ENCODE measurements around the gene CDYL2. TPM values are rescaled to one million over a fixed set of nuclear protein-coding genes. Genes with fewer than 3 reads are reported as not detected.

CDYL2 gene
- polyA plus RNA-seq, 1 of the 3 experiments (the other 2 are of a cell fraction): 0.03 TPM

DNA sequence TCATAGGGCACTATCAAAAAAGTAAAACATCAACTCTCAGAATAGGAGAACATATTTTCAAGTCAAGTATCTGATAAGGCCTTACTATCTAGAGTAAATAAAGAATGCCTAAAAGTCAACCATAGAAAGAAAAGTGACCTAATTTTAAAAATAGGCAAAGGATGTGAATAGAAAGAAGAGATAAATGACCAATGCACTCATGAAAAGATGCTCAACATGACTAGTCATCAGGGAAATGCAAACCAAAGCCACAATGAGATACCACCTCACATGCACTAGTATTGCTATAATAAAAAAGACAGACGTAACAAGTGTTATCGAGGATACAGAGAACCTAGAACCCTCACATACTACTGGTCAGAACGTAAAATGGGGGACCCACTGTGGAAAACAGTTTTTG, 172.8 kb downstream of the CDYL2 start:
- H3K9me2 ChIP-seq: no peaks in the 10 kb centered on the region
- H3K36me3 ChIP-seq (replicated peaks in 1 of 2; ENCODE audit: control insufficient read depth in 1 of 2, insufficient read depth in 2 of 2, low read length in 1 of 2): no peaks in the 10 kb centered on the region
- H3K4me3 ChIP-seq (ENCODE audit: low read depth in 2 of 2, low read length in 1 of 2): no peak overlapping the region
- TF ChIP-seq TCF12 (IDR thresholded peaks at IDR 0.05) (no peak), RFX5 (IDR thresholded peaks at IDR 0.05; ENCODE audit: low read length) (no peak), TAF1 (IDR thresholded peaks at IDR 0.05; ENCODE audit: borderline replicate concordance, low read depth, low read length) (no peak), ELF1 (IDR thresholded peaks at IDR 0.05) (no peak), SIN3A (IDR thresholded peaks at IDR 0.05; ENCODE audit: borderline replicate concordance, low read depth, low read length) (no peak), NFIC (IDR thresholded peaks at IDR 0.05; ENCODE audit: borderline replicate concordance) (no peak), JUND (IDR thresholded peaks at IDR 0.05) (no peak), TEAD4 (IDR thresholded peaks at IDR 0.05; ENCODE audit: borderline replicate concordance, insufficient read depth) (no peak), EZH2phosphoT487 (IDR thresholded peaks at IDR 0.05; ENCODE audit: borderline replicate concordance, low read depth) (no peak), EP300 (IDR thresholded peaks at IDR 0.05; ENCODE audit: borderline replicate concordance in 1 of 2, low read depth in 1 of 2, low read length in 1 of 2) (no peak), RAD21 (IDR thresholded peaks at IDR 0.05; ENCODE audit: low read length) (no peak)
- TF ChIP-seq, protein P1, sequence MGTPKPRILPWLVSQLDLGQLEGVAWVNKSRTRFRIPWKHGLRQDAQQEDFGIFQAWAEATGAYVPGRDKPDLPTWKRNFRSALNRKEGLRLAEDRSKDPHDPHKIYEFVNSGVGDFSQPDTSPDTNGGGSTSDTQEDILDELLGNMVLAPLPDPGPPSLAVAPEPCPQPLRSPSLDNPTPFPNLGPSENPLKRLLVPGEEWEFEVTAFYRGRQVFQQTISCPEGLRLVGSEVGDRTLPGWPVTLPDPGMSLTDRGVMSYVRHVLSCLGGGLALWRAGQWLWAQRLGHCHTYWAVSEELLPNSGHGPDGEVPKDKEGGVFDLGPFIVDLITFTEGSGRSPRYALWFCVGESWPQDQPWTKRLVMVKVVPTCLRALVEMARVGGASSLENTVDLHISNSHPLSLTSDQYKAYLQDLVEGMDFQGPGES (IDR thresholded peaks at IDR 0.05; ENCODE audit: low read depth, low read length): no peak
- TF ChIP-seq, protein P2, sequence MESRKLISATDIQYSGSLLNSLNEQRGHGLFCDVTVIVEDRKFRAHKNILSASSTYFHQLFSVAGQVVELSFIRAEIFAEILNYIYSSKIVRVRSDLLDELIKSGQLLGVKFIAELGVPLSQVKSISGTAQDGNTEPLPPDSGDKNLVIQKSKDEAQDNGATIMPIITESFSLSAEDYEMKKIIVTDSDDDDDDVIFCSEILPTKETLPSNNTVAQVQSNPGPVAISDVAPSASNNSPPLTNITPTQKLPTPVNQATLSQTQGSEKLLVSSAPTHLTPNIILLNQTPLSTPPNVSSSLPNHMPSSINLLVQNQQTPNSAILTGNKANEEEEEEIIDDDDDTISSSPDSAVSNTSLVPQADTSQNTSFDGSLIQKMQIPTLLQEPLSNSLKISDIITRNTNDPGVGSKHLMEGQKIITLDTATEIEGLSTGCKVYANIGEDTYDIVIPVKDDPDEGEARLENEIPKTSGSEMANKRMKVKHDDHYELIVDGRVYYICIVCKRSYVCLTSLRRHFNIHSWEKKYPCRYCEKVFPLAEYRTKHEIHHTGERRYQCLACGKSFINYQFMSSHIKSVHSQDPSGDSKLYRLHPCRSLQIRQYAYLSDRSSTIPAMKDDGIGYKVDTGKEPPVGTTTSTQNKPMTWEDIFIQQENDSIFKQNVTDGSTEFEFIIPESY (IDR thresholded peaks at IDR 0.05; ENCODE audit: borderline replicate concordance, low read depth): no peak
- H3F3A ChIP-seq (replicated peaks; ENCODE audit: insufficient read depth): no peaks in the 10 kb centered on the region
- no peaks in the 10 kb centered on the region for H3K27me3 ChIP-seq (ENCODE audit: insufficient read depth)
- H3K9ac ChIP-seq: no peak overlapping the region
- no peak for DNase-seq
- no peak overlapping the region for H2AFZ ChIP-seq (ENCODE audit: low read depth)
- 0 out of 2 replicates have a peak, but pooled peaks cover 7% of the 10 kb centered on the region for H3K9me3 ChIP-seq
- ChIA-PET CTCF (no interaction called here), POLR2A (no interaction called here)
- H3K4me2 ChIP-seq: no peak overlapping the region
- no peaks in the 10 kb centered on the region for H3K4me1 ChIP-seq (ENCODE audit: control insufficient read depth in 1 of 2, insufficient read depth in 2 of 2, low read depth in 1 of 2, low read length in 1 of 2)
- no peaks in the 10 kb centered on the region for H4K20me1 ChIP-seq (ENCODE audit: insufficient read depth)
- 44% methylated on average over 3 of the region's 3 CpGs for WGBS (ENCODE audit: low lambda C conversion rate)
- H3K79me2 ChIP-seq (ENCODE audit: insufficient read depth): no peaks in the 10 kb centered on the region
- no peak overlapping the region for H3K27ac ChIP-seq (ENCODE audit: low read depth in 2 of 2, low read length in 1 of 2)

DNA sequence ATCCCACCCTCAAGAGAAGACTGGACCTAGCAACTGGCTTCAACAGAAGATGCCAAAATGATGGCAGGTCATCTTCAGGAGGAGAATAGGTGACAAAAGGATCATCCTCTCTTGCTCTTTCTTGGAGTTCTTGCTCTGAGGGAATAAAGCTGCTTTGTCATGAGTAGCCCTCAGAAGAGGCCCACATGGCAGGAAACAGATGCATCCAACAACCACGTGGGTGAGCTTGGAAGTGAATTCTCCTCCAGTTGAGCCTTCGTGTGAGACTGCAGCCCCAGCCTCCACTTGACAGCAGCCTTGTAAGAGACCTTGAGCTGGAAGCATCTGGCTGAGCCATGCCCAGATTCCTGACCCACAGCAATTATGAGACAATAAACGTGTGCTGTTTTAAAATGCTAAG, 176.1 kb downstream of the CDYL2 start:
- H3K36me3 ChIP-seq (replicated peaks in 1 of 2; ENCODE audit: control insufficient read depth in 1 of 2, insufficient read depth in 2 of 2, low read length in 1 of 2): no peaks in the 10 kb centered on the region
- 0% methylated on average over 3 of the region's 3 CpGs for WGBS (ENCODE audit: low lambda C conversion rate)
- no peaks in the 10 kb centered on the region for H3K9me2 ChIP-seq
- H3K4me2 ChIP-seq: no peak overlapping the region
- H3F3A ChIP-seq (replicated peaks; ENCODE audit: insufficient read depth): no peaks in the 10 kb centered on the region
- no peak overlapping the region for H3K9ac ChIP-seq
- no peaks in the 10 kb centered on the region for H3K4me1 ChIP-seq (ENCODE audit: control insufficient read depth in 1 of 2, insufficient read depth in 2 of 2, low read depth in 1 of 2, low read length in 1 of 2)
- POLR2A ChIA-PET: no interaction called here
- no peak overlapping the region for H2AFZ ChIP-seq (ENCODE audit: low read depth)
- DNase-seq: no peak
- CTCF ChIA-PET: no interaction called here
- H3K27me3 ChIP-seq (ENCODE audit: insufficient read depth): no peaks in the 10 kb centered on the region
- no peak overlapping the region for H3K27ac ChIP-seq (ENCODE audit: low read depth in 2 of 2, low read length in 1 of 2)
- no peaks in the 10 kb centered on the region for H4K20me1 ChIP-seq (ENCODE audit: insufficient read depth)
- H3K79me2 ChIP-seq (ENCODE audit: insufficient read depth): no peaks in the 10 kb centered on the region
- H3K9me3 ChIP-seq: no peaks in the 10 kb centered on the region
- no peak overlapping the region for H3K4me3 ChIP-seq (ENCODE audit: low read depth in 2 of 2, low read length in 1 of 2)
- TF ChIP-seq MEF2A (IDR thresholded peaks at IDR 0.05; ENCODE audit: borderline replicate concordance, low read depth) (no peak), JUND (IDR thresholded peaks at IDR 0.05) (no peak), SIN3A (IDR thresholded peaks at IDR 0.05; ENCODE audit: borderline replicate concordance, low read depth, low read length) (no peak), NFIC (IDR thresholded peaks at IDR 0.05; ENCODE audit: borderline replicate concordance) (no peak), CHD2 (IDR thresholded peaks at IDR 0.05; ENCODE audit: low read length, partially characterized antibody) (no peak), RCOR1 (IDR thresholded peaks at IDR 0.05; ENCODE audit: low read length) (no peak), ELF1 (IDR thresholded peaks at IDR 0.05) (no peak), MXI1 (IDR thresholded peaks at IDR 0.05; ENCODE audit: low read depth, low read length) (no peak), EP300 (IDR thresholded peaks at IDR 0.05; ENCODE audit: borderline replicate concordance in 1 of 2, low read depth in 1 of 2, low read length in 1 of 2) (no peak), FOSL2 (IDR thresholded peaks at IDR 0.05; ENCODE audit: borderline replicate concordance, low read depth) (no peak), NRF1 (IDR thresholded peaks at IDR 0.05; ENCODE audit: low read depth, low read length) (no peak)
- TF ChIP-seq, protein P3, sequence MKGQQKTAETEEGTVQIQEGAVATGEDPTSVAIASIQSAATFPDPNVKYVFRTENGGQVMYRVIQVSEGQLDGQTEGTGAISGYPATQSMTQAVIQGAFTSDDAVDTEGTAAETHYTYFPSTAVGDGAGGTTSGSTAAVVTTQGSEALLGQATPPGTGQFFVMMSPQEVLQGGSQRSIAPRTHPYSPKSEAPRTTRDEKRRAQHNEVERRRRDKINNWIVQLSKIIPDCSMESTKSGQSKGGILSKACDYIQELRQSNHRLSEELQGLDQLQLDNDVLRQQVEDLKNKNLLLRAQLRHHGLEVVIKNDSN (IDR thresholded peaks at IDR 0.05; ENCODE audit: borderline replicate concordance, low read depth): no peak
- TF ChIP-seq, protein P1 (IDR thresholded peaks at IDR 0.05; ENCODE audit: low read depth, low read length): no peak
- TF ChIP-seq, protein P4, sequence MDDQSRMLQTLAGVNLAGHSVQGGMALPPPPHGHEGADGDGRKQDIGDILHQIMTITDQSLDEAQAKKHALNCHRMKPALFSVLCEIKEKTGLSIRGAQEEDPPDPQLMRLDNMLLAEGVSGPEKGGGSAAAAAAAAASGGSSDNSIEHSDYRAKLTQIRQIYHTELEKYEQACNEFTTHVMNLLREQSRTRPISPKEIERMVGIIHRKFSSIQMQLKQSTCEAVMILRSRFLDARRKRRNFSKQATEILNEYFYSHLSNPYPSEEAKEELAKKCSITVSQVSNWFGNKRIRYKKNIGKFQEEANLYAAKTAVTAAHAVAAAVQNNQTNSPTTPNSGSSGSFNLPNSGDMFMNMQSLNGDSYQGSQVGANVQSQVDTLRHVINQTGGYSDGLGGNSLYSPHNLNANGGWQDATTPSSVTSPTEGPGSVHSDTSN (IDR thresholded peaks at IDR 0.05): no peak
